ENCODE data around the gene FANCC.
A peak's percentile ranks its signal among the peaks of the same experiment; 100 is the strongest.

The FANCC gene

GRCh38 chr9:95192631-95193030 lies 124.9 kb downstream of the FANCC start:
- in situ Hi-C loops (cut with HindIII; ENCODE audit: low sequenced_read_pairs), result no loop called here
- DNase-seq (ENCODE audit: low read depth, low spot score), result no peak
- TF ChIP-seq CTCF (IDR thresholded peaks at IDR 0.05; ENCODE audit: low read depth, low read length), result no peak

GRCh38 chr9:95190413-95190812 lies 127.1 kb downstream of the FANCC start:
- DNase-seq (ENCODE audit: low read depth, low spot score), result no peak
- TF ChIP-seq CTCF (IDR thresholded peaks at IDR 0.05; ENCODE audit: low read depth, low read length), result no peak
- in situ Hi-C loops (cut with HindIII; ENCODE audit: low sequenced_read_pairs), result no loop called here
- no peak overlapping the region for H3K4me3 ChIP-seq (ENCODE audit: low read depth, low read length)

More at GRCh38 chr9:95192631-95193030, 124.9 kb downstream of the FANCC start:
- no peak overlapping the region for H3K4me3 ChIP-seq (ENCODE audit: low read depth, low read length)

- DNase-seq (ENCODE audit: low read depth, low spot score), result peak; percentile 91
- no peak for TF ChIP-seq CTCF (IDR thresholded peaks at IDR 0.05; ENCODE audit: low read depth, low read length)
- in situ Hi-C loops (cut with HindIII; ENCODE audit: low sequenced_read_pairs), result no loop called here
- H3K4me3 ChIP-seq (ENCODE audit: low read depth, low read length), result peak overlapping the region; percentile 12
Observed at GRCh38 chr9:95189251-95190098, 128.0 kb downstream of the FANCC start.

- in situ Hi-C loops (cut with HindIII; ENCODE audit: low sequenced_read_pairs), result no loop called here
- H3K4me3 ChIP-seq (ENCODE audit: low read depth, low read length), result no peak overlapping the region
- TF ChIP-seq CTCF (IDR thresholded peaks at IDR 0.05; ENCODE audit: low read depth, low read length), result no peak
- no peak for DNase-seq (ENCODE audit: low read depth, low spot score)
Observed at GRCh38 chr9:95188459-95188858, 129.1 kb downstream of the FANCC start.

GRCh38 chr9:95185956-95186355 lies 131.6 kb downstream of the FANCC start:
- no peak for TF ChIP-seq CTCF (IDR thresholded peaks at IDR 0.05; ENCODE audit: low read depth, low read length)
- H3K4me3 ChIP-seq (ENCODE audit: low read depth, low read length), result no peak overlapping the region
- in situ Hi-C loops (cut with HindIII; ENCODE audit: low sequenced_read_pairs), result no loop called here
- DNase-seq (ENCODE audit: low read depth, low spot score), result no peak

GRCh38 chr9:95182854-95183563 lies 134.5 kb downstream of the FANCC start:
- TF ChIP-seq CTCF (IDR thresholded peaks at IDR 0.05; ENCODE audit: low read depth, low read length), result peak; percentile 48
- H3K4me3 ChIP-seq (ENCODE audit: low read depth, low read length), result no peak overlapping the region
- in situ Hi-C loops (cut with HindIII; ENCODE audit: low sequenced_read_pairs), result no loop called here
- peak; percentile 51 for DNase-seq (ENCODE audit: low read depth, low spot score)

All from astrocyte of the spinal cord (primary cell).